Cardiac septum (tissue), 1 donor: Measurements from ENCODE around the gene NEDD8. TPM values are rescaled to one million over a fixed set of nuclear protein-coding genes. Genes with fewer than 3 reads are reported as not detected.
A peak's percentile ranks its signal among the peaks of the same experiment; 100 is the strongest.
"Not testable (repeated sequence)": the region's sequence is repeated elsewhere in the genome, so short reads cannot be mapped to it uniquely, and the experiment has no call there.

Experiments used
- DNase-seq: peaks from one replicate; pipeline ENCODE4 v3.0.0-alpha.2; 2020; ENCODE audit warnings: low spot score
- intact Hi-C: fragments of 100-400 bp; cut with DNase I; formaldehyde crosslinking; loops from one replicate; pipeline ENCODE4 v1.14.0; 2022
- total RNA-seq: library from RNA; stranded (reverse); fragmentation: NEBNext Ultra II Directional; extraction: Animal tissue kit (Norgen Biotek cat#: 25700); gene quantifications from one replicate; pipeline ENCODE4 v1.2.1, GENCODE V29; 2021
- donor health status: DM: no; HTN: no; CAD: no.

NEDD8 gene
- total RNA-seq, 1 donor from 2014 or later = 167 TPM

DNA sequence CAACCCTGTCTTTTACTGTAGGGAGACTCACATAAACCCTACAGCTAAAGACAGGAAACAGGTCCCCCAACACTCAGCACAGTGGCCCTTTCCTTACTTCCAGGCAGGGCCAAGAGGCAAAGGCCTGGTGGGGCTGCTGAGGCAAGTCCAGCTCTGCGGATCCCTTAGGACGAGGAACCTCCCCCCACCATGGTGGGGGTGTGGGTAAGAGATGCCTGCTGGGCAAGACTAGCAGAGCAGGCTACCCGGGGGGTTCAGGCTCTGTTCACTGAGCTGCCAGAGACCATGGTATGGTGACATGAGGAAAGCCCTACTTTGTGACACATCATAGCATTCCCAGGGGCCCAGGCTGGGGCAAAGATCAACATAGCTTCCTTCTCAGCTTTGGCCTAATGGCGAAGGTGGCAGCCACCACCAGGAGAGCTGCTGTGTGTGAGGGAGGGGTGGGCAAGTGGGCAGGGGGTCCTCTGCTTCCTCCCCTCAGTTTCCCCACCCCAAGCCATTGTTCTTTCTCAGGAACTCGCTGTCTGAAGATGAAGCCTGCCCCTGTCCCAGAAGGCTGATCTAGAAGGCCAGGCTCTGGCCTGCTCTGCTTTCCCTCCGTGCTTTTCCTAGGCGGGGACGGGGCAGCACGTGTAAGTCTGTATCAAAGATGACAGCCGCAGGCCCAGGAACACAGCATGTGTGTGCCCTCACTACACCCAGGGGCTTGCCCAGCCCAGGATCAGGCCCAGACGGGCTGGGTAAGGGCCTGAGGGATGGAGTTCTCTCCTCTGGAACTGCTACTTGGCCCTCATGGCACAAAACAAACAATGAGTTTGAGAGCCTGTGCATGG is 20.3 kb upstream of the NEDD8 start:
- intact Hi-C loops = no loop called here
- DNase-seq = no peak

DNA sequence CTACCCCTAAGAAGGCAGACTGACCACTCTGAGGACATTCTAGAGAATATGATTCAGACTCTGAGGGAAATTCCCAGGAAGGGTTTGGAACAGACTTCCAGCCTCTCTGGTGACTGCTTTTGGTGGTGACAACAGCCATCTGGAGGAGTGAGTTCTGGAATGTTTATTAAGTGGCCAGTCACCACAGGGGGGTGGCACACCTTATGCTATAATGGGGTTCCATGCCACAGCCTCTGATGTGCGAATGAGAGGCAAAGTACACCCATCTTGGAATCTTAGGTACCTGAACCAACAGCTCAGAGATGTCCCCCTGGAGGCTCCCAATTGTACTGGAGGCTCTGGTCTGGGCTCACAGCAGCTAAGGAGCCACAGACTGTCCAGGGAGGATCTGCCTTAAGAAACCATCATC is 19.7 kb upstream of the NEDD8 start:
- DNase-seq = no peak
- intact Hi-C loops = no loop called here

DNA sequence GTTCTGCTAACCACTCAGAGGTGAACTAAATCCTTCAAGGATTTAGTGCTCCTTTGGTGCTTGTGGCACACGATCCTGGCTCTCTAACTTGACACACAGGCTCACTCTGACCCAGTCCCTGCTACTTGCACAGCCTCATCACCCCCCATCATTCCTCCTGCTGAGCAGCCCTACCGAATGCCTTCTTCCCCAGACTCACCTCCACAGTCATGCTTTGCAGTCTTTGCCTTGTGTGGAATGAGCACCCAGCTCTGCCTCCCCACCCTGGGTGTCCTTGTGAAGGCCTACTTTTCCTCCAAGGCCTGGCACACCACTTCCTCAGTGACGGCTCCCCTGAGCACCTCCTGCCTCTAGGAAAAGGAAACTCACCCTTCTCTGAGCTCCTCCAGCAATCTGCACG is 18.2 kb upstream of the NEDD8 start:
- intact Hi-C loops = no loop called here
- DNase-seq = peak; percentile 59

DNA sequence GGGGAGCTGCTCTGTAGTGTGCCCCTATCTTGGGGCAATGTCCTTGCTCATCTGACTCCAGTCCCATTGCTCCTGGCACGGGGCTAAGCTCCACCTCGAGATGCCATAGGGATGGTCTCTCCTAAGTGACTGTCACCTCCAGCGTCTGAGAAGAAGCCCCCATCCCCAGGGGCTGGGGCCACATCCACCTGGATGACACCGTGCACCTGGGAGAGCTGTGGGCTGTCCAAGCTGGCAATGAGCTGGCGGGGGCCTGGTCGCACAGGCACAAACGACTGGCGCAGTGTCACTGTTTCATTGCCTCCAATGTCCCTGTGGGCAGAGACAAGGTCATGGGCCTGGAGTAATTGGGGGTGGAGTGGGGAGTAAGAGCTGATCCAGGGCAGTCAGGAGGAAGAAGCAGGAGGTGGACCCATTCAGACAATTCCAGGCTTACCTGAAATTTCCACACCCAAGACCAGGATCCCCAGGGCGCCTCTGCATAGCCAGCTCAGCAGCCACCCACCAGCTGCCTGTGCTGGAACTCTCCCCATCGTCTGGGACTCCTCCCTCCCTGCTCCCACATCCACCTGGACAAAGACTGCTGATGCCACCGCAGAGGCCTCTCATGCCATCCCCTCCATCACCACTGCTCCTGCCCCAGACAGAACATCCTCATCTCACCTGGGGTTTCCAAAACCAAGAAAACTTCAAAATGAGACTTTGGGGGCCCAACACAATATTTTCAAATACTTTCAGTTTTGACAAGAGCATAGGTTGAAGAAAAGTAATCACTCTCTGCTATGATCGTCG is 17.3 kb upstream of the NEDD8 start:
- intact Hi-C loops = no loop called here
- peak; percentile 61 for DNase-seq

DNA sequence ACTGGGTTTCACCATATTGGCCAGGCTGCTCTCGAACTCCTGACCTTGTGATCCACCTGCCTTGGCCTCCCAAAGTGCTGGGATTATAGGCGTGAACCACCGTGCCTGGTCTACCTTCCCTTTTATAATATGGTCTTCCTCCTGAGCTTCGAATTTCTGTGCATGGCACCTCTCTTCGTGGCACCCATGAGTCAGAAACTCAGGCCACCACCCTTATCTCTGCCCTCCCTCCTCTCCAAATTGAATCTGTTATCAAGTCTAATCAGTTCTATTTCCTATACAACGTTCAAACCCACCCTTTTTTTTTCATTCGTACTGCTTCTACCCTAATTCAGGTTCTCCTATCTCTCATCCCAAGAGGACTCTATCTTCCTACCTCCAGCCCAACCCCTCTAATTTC is 15.3 kb upstream of the NEDD8 start:
- intact Hi-C loops = no loop called here

DNA sequence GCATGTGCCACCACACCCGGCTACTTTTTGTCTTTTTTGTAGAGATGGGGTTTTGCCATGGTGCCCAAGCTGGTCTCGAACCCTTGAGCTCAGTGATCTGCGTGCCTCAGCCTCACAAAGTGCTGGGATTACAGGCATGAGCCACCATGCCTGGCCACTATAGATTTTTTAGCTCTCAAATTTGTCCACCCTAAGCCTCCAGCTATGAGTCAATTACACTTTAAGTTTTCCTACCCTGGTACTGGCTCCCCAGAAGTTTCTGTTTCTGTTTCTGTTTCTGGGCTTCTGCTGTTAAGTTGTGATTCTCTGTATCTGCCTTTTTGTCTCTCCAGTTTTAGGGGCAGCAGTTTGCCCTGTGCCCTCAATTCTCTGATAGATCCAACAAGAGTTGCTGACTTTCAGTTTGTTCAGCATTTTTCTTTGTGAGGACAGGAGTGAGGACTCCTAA is 14.6 kb upstream of the NEDD8 start:
- intact Hi-C loops = no loop called here
- no peak for DNase-seq

More for the DNA sequence above, 15.3 kb upstream of the NEDD8 start:
- no peak for DNase-seq

DNA sequence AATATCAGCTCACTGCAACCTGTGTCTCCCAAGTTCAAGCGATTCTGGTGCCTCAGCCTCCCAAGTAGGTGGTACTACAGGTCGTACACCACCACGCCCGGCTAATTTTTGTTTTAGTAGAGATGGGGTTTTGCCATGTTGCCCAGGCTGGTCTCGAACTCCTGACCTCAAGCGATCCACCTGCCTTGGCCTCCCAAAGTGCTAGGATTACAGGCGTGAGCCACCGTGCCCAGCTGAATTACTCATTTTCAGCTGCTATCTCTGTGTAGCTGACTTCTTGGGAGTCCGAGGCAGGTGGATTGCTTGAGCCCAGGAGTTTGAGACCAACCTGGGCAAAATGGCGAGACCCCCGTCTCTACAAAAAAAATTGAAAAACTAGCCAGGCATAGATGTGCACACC is 13.2 kb upstream of the NEDD8 start:
- peak; percentile 35 for DNase-seq
- intact Hi-C loops = not testable (repeated sequence)

DNA sequence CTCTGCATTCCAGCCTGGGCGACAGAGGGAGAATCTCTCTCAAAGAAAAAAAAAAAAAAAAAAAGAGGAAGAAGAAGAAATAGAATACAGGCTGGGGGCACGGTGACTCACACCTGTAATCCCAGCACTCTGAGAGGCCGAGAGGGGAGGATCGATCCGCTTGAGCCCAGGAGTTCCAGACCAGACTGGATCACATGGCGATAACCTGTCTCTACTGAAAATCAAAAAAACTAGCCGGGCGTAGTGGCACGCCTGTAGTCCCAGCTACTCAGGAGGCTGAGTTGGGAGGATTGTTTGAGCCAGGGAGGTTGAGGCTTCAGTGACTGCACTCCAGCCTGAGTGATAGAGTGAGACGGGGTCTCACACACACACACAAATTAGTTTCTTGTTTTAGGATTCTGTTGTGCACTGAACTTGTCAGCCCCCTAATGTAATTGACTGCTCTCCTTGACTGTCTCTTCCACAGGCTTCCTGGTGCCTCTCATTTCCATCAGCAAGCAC is 11.2 kb upstream of the NEDD8 start:
- intact Hi-C loops = loop anchor here (5.0 kb wide), 1 partner anchor 189 kb away; no protein-coding TSS in a partner anchor
- DNase-seq = no peak

DNA sequence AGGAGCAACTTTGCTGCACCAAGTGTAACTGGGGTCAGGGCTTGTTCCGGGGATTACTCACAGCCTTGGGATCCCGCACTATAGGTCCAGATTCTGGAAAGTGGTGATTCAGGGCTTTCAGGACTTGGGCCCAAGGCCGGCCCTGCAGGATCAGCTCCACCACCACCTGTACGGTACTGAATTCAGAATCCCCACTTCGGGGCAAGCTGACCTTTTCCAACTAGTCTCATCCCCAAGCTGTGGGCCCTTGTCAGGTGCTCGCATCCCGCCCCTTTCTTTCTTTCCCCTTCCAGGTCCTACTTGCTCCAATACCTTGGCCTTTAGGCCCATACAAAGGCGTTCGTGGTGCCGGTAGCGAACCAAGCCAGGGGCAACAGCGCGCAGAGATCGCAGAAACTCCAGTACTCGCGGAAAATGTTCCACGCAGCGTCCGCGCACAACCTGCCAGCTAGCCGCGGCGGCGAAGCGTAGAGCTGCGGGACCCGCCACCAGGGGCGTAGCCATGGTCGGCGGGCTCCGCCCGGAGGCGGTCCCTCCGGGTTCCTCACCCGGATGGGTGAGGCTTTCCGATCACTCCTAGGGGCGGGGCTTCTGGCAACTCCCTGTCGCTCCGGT is 9.8 kb upstream of the NEDD8 start:
- DNase-seq = peak; percentile 97
- intact Hi-C loops = loop anchor here (1.0 to 5.0 kb wide), 3 partner anchors 27 to 190 kb away; partner anchors contain the start of genes DHRS1 and NOP9

DNA sequence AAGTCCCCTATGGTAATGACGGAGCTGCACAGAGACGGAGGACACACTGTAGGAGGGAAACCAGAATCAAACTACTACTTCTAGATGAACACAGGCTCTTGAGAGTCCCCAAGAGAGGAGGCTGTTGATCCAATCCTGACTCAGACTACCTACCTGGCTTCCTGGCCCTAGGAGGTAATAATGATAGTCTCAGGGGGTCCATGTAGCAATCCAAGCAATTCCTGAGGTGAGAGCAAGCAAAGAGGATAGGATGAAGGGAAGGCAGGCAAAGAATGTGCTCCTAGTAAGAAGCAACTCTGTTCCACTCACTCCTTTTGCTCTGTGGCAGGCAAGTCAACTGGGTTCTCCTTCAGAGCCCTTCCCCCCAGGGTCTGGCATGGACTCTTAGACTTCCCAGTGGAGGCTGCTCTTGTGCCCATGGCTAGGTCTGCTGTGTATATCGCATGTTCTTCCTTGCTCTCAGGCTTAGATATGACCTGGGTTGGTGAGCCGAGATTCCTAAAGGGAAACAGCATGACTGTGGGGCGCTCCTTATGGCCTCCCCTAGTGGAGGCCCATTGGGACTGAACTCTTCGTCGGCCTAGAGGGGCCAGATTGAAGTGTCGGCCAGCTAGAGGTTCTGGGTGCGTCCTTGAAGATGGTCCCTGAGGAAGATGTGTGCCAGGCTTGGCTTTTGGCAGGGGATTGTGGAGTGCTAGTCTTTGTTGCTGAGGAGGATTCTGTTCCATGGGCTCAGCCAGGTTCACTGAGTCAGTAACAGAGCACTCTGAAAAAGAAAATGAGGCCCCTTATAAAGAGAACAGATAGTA is 8.1 kb upstream of the NEDD8 start:
- DNase-seq = peak; percentile 53
- intact Hi-C loops = loop anchor here (2.0 to 5.0 kb wide), 2 partner anchors 26 to 192 kb away; no protein-coding TSS in a partner anchor

DNA sequence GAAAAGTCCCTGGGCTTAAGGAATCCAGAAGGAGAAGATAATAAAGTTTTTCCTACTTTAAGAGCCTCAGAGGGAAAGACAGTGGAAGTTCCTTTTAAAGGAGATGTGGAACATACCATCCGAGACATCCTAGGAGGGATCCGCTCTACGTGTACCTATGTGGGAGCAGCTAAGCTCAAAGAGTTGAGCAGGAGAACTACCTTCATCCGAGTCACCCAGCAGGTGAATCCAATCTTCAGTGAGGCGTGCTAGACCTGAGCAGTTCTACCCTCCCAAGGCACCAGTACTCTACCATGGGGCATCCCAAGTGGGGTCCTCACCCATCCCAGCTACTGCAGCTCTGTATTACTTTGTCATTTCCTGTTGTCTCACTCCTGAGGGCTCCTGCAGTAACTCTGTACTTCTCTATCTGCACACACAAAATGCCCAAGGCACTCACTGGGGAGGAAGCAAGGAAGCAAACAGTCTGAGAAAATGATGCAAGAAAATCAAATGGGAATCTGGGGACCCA is 6.4 kb upstream of the NEDD8 start:
- intact Hi-C loops = no loop called here
- peak; percentile 36 for DNase-seq

DNA sequence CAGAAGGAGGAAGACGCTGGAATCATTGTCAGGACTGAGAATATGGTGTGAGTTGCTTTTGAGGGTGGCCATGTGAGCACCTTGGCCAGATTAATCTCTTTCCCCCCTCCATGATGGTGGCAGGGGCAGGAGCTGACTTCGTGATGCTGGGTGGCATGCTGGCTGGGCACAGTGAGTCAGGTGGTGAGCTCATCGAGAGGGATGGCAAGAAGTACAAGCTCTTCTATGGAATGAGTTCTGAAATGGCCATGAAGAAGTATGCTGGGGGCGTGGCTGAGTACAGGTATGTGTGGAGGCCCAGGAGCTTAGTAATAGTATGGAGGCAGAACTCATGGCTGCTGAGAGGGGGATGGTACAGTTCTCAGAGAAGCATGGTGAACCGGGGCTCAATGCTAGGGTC is 6.0 kb upstream of the NEDD8 start:
- intact Hi-C loops = no loop called here
- DNase-seq = peak; percentile 62

DNA sequence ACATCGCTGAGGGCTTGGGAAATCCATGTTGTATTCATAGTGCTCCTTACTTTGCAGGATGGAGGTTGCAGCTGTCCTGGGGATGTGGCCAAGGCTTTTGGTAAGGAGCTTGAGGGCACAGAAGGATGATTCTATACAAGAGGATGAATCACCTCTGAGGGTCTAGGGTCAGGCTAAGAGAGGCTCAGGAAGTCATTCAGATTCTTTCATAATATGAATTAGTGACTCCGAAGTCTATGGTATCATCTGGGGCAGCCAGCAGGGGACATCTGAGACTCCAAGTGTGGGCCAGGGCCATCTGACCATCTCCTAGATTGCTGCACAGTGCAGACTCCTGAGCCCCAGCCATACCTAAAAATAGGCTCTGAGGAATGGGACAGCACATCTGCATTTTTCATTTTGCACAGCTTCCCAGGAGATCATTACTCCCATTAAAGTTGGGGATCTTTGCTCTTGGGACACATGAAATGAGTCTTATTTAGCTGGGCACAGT is 5.3 kb upstream of the NEDD8 start:
- peak; percentile 24 for DNase-seq
- intact Hi-C loops = no loop called here

DNA sequence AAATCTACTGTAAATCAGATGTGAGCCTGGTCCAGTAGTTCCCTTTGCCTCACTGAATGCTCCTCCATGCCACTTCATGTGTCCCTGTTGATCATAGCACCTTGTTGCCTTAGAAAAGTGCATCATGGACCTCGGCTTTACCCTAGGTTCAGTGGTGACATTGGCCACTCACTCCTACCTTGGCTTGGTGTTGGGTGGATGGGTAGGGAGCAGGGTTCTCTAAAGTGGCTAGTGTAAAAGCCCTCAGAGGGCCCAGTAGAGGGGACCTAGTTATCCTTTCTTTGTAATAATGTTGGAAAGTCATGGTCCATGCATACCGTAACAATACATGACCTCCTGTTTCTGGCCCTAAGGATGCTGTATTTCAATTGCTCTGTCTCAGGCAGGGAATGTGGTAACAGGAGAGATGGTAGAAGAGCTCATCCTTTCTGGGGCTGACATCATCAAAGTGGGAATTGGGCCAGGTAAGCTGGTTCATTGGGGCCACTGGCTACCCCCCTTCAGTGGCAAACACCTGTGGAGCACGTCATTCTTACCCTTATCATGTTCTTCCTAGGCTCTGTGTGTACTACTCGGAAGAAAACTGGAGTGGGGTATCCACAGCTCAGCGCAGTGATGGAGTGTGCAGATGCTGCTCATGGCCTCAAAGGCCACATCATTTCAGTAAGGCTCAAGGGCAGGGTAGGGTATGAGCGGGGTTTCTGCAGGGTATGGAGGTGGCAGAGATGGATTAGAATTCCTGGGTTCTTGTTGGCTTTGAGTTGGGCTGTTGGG is 4.7 kb upstream of the NEDD8 start:
- intact Hi-C loops = no loop called here
- DNase-seq = no peak

DNA sequence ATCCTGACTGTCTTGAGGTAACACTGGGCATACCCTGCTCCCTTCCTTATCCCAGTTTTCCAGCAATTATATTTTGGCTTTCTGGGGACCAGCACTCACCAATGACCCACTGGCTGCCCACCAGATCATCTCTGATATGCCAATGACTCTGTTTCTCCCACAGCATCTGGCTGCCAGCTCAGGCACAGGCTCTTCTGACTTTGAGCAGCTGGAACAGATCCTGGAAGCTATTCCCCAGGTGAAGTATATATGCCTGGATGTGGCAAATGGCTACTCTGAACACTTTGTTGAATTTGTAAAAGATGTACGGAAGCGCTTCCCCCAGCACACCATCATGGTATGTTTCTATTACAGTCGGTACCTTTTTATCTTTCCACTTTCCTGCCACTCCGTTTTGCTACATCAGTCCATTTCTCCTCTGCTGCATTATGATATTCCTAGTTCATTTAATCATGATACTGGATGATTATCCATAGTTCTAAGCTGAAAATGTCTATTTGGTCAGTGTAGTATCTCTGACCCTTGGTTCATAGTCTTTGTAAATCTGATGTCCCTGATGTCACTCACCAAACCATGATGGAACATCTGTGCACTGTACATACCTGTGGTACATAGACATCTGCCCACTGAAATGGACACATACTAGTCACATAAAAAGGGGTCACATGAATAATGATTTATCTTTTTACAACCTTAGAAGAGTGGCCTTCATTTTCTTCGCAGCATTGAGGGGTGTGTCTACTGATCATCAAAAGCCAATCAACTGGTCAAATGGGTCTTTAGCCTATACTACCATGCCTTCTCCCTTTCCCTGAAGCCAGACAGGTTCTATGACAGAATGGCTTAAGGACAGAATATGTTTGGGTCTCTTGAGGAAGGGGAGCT is 3.9 kb upstream of the NEDD8 start:
- intact Hi-C loops = no loop called here
- no peak for DNase-seq

DNA sequence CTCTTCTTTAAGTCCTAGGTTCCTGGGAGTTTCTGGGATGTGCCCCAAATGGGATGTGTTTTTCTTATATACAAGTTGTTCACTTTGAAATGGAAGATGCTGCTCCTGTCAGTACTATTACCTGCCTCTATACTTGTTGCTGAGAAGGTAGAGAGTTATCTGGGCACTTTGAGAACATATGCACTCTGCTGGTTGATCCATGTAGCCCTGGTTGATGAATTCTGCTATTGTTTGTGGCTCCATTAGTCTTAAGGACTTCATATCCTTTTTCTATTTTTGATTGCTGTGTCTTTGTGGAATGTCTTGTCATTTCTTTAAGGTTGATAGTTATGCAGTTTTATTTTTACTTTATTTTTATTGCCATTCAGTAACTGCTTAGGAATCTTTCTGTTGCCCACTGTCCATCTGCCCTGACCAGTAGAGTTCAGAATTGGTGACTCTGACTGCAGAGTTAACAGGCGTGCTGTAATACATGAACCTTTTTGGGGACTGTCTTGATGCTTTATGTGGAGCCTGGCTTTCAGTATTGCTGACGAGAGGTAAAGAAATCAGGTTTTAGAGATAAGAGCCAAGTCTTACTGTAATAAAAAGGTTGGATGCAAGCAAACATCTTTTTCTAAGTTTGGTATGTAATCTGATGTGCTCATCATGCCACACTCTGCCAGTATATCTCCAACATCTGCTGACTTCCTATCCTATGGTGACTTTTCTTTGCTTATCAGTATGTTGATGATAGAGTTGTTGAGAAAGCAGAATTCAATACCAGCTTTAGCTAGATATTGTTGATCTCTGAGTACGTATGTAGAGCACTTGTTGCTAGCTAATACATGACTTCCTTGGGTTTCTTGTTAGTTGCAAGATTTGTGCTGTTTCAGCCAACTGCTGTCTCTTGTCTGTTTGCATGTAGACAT is 2.2 kb upstream of the NEDD8 start:
- DNase-seq = no peak
- intact Hi-C loops = no loop called here
